HG03175 (cell line): ENCODE results near the gene PRRT1.

ENCODE experiments used
- ATAC-seq: cut with Tn5 transposase; IDR thresholded peaks from one replicate; pipeline ENCODE4 v1.9.1; 2021; ENCODE audit warnings: mild to moderate bottlenecking, moderate library complexity; ENCODE audit not compliant: unreplicated experiment

Gene PRRT1

DNA sequence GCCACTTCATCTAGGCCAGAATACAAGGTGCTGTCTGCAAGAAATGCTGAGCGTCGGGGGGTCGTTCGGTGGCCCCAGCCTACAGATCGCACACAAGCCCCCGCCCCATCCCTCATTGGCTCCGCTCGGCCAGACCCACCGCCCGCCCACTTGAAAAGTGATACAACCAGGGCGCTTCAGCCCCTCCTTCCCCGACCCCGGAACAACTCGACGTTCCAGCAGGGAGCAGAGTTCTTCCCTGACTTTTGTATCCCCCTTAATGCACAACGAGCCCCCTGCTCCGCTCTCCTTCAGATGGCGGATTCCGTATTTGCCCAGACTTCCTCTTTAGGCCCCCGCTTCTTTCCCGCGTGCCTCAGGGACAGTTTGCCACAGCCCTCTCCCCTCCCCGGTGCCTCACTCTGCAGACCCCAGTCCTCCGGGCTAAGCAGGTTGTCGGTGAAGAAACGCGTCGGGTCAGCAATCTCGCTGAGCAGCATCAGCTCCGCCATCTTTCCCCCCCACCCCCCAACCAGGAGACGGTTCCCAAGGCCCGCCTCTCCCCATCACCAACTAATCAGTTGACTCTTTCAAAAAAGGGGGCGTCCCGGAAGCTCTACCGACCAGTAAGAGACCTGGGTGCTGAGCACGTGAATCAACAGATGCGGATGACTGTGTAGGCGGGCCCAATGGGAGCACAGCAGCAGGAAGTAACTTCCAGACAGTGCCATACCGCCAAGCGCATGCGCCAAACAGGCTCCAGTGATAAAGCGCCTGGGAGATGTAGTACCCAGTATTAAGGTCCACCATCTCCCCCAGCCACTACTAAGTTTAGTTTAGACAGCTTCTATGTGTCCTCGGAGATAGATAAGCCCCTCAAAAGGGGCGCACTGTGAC is 23.8 kb downstream of the PRRT1 start, which contains the start of gene ATF6B:
ATF6B (minus strand) TSS at position 530 of the 876 bp plus-strand sequence; CDS start at position 491, 39 bp downstream.
- ATAC-seq, result peak; percentile 92

DNA sequence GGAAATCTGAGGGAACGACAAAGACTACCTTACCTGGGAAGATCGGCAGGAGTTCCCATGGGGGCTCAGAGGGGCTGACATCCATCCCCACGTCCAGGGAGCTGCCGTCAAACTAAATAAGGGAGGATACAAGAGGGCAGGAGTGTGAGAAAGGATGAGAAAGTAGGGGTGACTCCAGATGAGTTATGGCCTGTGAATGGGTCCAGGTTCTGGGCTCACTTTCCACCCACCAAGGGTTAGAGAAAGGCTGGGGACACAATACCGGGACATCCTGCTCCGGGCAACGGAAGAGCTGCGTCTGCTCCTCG is 24.4 kb downstream of the PRRT1 start:
- ATAC-seq, result no peak

DNA sequence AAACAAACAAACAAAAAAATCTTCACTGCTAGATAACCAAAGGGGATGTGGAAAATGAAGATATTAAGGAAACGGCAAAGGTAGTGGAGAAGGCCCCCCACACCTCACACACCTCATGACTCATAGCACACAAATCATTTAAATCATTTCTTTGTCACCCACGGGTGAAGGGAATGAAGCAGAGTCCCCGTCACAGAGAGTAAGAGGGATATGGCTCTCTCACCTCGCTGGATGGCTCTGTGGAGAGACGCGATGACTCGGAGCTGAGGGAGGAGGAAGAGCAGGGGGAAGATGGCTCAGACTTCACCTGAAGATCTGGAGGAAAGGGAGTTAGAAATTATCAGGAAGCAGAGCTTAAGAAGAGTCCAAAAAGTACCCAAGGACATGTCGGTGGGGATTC is 24.9 kb downstream of the PRRT1 start:
- ATAC-seq, result no peak

DNA sequence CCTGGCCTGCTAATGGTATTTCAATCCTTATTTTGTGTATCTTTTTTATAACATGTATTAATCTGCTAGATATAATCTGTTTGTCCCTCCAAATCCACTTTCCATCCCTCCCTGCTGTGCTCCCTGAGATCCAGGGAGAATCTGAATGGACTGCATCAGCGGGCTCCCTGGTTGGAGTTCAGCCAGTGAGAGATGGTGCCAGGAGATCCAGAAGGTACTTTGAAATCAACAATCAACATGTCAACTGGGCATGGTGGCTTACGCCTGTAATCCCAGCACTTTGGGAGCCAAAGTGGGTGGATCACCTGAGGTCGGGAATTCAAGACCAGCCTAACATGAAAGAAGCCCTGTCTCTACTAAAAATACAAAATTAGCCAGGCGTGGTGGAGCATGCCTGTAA is 28.1 kb downstream of the PRRT1 start:
- ATAC-seq, result no peak

DNA sequence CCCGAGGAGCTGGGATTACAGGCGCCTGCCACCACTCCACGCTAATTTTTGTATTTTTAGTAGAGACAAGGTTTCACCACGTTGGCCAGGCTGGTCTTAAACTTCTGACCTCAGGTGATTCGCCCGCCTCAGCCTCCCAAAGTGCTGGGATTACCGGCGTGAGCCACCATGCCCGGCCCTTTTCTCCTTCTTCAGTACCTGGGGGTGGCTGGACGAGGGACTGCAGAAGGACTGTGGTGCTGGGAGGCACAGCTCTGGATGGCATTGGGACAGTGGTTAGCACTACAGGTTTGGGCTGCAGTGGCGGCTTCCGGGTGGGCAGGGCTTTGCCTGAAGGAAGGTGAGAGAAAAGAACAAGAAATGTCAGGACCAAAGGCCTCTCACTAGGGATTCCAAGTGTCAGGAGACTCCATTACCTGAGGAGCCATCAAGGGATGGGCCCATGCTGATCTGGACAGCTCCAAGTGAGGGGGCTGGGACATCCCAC is 31.1 kb downstream of the PRRT1 start:
- no peak for ATAC-seq

DNA sequence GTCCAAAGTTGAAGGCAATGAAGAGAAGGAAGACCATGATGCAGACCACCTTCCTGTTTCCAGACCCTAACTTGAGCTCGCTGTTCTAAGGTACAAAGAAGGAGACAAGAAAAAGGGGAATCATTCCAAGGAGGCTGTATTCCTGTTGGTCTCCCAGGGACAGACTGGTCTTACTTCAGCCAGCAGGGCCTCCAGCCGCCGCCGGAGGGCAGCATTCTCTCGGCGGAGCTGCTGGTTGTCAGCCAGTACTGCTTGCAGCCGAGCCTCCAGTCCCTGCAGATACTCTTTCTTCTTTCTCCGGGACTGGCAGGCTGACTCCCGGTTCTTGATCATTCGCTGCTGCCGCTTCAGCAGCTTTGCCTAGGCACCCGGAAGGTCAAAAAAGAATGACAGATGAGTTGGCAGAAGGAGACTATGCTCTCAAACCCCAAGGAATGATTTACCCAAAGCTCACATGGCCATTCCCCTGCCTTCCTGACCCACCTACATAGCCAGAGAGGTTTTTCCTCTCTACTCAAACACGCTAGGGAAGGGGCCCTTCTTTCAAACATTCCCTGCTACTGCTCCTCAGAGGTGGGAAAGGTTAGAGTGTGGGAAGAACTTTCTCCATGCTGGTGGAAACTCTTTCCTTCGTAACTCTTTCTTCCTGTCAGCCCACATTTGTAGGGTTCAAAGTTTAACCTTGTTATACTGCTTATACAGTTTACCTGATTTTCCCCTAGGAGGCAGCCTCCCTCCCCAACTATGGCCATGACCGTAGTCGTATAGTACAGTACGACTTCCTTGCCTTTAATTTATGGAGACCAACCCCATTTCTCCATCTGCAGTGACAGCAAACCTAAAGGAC is 32.7 kb downstream of the PRRT1 start:
- ATAC-seq, result peak; percentile 51

DNA sequence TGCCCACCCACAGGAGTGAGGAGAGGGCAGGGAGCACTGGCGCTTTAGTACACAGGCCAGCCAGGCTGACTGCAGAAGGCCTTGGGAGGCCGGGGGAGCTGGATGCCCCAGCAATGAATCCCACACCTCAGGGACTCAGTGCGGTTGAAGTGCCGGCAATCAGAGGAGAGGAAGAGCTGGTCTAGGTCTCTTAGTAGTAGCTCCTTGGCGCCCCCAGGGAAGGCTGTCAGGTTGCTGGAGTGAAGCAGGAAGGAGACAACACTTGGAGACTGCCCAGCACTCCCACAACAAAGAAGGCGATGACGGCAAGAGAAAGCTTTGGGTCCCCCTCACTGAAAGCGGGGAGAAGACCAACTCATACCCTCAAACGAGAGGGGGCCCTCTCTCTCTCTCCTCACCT is 34.3 kb downstream of the PRRT1 start:
- ATAC-seq, result no peak

DNA sequence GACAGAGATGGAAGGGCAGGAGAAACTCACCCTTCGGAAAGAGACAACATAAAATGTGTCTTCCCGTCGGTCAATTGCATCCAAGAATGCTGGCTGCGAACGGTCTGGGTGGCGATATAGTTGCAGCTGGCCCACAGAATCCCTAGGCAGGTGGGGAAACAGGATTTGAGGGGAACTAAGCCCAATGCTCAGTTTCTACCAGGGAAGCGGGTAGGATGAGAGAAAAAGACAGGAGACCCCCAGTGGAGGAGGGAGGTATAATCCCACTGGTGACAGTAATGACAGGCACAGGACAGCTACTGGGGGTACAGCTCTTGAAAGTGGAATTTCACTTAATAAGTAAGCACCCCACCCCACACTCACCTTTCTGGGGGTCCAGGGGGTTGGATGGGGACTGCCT is 35.1 kb downstream of the PRRT1 start:
- no peak for ATAC-seq

DNA sequence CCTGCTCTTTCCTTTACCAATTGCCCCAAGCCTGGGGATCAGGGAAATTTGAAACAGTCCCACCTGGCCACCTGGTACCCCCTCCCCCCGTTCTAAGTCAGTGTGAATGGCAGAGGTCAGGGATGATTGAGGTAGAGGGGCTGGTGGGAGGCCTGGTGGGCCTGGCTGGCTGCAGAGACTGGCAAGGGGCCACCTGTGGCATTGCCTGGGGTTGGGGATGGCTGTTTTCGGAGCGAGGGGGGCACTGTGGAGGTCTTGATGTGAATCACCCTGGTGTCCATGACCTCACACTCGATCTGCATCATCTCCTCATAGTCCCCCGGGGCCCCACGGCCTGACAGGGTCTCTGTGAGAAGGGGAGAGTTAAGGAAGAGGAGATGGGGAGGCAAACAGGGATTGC is 36.1 kb downstream of the PRRT1 start:
- no peak for ATAC-seq

DNA sequence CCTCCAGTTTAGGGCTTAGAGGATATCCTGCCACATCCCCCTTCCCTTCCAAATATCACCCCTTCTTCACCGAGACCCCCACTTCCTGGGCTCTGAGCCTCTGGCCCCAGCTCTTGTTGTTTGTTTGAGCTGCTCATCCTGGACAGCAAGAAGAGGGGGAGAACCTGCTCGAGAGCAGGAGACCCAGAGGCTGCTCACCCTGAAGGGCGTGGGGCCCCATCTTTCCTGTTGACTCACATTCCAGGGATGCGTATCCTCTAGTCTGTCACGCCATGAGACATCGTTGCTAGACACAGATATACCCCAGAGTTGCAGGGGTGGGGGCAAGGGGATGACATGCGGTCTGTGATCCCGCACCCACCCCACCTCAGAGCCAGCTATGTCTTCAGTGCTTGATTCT is 36.9 kb downstream of the PRRT1 start:
- ATAC-seq, result no peak

DNA sequence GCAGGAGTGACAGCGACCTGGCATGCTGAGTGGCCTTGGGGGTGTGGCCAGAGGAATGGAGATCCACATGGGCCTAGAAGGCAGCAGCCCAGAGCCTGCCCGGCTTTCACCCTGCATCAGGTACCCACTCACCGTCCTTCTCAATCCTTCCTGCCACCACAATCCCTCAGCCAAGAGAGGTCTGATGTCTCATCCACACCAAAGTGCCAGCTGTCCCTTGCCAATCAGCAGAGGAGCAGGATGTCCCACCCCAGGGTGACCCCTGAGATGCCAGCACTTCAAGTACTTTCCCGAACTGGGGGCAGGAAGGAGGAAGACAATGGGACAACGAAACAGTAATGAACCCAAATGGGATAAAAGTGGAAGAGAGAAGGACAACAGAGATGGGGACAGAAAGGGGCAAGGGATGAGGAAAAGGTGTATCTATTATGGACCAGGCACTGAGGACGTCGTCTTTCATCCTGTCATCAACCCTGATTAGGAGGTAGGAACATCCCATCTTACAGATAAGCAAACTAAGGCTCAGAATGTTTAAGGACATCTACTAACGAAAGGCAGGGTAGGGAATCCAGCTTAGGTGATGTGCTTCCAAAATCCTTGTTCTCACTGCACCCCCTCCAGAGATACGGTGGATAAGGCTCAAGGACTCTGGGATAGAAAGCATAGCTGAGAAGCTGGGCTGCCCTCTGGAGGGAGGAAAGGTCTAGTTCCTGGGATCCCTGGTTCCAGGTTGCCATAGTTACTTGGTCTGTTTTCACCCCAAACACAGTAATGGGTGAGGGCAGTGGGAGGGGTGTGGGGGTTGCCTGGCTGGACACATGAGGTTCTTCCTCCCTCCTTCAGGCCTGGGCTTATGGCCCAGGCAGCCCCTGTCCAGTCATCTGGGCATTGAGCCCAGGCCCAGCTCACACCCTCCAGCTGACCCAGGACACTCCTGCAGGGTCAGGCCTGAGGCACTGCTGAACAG is 38.1 kb downstream of the PRRT1 start:
- no peak for ATAC-seq

DNA sequence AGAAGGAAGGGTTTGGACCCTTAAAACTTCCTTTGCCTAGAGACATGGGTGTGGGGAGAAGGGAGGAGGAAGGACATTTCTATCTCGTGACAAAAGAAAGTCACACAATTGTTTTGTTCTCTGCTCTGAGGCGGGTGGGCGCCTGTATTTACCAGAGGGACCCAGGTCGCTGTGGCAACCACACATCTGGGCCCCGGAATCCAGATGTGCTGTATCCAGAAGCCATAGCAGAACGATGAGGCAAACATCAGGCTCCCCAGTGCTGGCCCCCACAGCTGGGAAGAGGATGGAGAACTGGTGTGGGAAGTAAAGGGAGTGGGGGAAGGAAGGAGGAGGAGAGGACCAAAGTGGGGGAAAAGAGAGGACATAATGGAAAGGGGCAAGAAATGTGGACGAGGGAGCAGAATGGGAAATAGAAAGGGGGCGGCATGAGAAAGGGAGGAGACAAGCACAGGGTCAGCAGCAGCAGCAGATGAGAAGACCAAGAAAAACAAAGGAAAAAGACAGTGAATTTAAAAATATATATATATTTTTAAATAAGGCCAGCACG is 39.2 kb downstream of the PRRT1 start:
- no peak for ATAC-seq

DNA sequence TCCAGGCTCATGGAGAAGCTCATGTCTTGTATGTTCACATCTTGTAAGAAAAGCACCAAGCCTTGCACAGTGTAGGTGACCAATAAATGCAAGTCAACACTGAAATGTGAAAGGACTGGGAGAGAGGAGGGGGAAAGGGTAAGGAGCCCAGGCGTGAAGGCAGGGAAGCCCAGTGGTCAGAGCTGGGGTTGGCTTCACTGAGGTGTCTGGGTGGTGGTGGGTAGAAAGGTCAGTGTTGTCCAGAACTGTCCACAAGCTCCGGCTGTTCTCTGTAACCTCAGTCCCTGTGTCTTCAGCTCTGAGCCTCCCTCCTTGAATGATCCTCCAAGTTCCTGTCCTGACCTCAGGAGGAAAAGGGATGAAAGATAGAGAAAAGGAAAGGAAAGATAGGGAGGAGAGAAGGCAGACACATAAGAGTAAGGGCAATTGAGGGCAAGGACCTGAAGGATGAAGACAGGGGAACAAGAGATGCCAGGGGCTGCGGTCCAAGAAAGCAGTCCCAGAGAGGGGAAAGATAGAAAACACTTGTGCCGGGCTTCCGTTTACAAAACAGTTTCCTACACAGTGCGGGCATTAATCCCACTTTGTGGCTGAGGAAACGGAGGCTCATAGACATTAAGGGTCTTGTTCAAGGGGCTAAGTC is 40.2 kb downstream of the PRRT1 start:
- ATAC-seq, result no peak

DNA sequence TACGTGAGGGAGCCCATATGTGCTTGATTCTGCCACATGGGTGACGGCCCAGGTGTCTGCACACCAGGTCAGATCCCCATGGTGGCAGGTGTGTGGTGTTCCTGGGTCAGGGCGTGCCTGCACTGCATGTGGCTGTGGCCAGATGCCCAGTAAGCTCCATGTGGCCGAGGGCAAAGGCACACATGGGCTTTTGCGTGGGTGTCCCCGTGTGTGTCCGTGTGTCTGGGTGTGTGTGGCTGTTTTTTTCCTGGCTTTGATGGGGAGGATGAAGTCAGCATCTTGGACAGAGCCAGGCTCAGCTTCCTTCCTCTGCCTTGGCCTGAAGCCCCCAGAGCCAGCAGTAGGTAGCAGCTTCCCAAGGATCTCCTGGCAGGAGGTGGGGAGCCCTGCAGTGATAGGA is 41.1 kb downstream of the PRRT1 start:
- ATAC-seq, result no peak

DNA sequence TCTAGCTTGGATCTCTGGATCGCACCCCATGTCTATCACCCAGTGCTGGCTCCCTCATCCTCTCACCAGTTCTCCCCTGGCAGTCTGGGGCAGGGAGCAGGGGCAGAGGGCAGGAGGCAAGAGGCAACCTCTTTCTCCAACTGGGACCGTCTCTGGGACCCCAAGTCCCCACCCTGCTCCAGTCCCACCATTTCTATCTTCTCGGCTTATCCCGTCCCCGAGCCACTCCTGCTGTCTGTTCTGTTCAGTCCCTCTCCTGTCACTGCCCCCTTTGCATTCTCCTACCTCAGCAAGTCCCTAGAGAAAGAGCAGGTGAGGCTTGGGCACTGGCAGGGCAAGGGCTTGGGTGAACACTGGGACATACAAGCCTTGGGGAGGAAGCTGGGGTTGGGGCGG is 42.0 kb downstream of the PRRT1 start:
- no peak for ATAC-seq

DNA sequence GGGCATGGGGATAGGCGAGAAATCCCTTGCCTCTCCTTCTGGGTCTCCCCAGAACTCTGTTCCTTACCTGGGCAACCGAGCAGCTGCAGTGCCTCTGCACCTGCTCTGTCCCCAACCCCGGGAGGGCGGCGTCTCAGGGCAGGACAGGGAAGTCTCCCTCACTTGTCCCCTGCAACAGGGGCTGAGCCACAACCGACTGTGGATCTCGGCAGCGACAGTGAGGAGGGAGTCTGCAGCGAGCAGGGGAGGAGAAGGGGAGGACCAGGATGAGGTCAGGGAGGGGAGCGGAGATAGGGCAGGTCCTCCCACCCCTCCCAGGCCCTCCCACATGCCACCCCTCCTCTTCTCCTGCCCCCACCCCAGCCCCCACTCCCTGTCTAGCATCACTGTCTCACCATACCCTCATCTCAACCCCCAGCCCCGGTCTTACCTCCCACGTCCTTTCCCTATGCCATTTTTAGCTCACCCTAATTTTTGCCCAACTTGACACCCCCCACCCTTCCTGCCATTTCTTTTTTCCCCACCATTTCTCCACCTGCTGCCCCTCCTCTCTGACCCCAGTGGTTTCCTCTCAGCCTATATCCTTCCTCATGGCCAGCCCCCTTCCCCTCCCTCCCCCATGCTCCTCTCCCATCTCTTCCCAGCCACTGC is 42.5 kb downstream of the PRRT1 start, which contains the start of gene TNXB:
TNXB (minus strand) TSS at position 225 of the 651 bp plus-strand sequence. CDS start 11,140 bp downstream, outside the sequence.
- ATAC-seq, result no peak

DNA sequence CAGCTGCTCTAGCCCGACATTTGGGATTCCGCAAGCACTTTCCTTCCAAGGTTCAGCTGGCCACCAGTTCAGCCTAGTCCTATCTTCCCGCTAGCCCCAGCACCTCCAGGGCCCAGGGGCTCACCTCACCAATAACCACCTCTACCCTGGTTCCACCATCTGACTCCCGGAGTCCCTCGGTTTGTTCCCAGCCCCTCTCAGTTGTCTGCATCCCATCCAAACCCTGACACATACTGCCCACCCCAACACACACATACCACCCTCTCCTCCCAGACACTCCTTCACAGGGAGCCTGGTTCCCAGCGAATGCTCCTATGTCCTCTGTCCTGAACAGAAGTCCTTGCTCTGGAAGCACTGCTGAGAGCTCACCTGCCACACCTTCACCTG is 43.0 kb downstream of the PRRT1 start:
- no peak for ATAC-seq

DNA sequence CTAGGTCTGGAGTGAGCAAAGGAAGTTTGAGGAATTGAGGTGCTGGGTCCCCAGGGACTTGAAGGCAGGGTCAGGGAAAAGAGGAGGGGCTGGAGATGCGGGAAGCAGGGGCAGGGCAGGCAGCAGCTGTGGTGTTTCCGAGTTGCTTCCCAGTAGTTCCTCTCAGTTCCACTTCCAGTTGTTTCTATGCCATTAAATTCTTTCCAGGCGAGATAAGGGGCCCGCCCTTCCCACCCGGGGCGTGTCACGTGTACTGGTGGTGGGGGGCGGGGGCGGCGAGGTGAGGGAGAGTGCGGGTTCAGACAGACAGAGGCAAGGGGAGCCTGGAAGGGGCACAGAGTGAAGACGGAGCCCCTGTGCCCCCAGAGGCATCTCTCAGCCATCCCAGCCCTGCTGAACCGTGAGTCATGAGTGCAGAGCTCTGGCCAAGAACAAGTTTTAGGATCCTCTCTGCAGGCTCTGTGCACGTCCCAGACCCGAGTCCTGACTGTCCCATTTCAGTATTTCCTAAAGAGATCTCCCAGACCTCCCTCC is 43.6 kb downstream of the PRRT1 start:
- ATAC-seq, result no peak

DNA sequence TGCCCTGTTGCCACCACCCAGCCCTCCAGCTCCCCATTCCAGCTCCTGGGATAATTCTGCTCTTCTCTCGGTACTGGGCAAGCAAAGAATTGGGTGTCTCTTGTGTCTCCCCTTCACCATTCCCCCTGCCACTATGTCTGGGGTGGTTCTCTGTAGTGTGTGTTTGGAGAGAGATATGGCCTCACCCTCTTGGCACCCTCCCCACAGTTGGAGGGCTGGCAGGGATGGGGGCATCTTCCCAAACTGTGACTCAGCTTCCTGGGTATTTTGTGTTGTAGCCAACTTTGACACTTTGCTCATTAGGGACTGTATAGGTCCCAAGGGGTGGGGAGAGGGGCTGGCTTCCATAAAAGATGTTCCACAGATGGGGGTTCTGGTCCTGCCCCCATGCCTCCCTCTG is 44.3 kb downstream of the PRRT1 start:
- ATAC-seq, result no peak
